MCF 10A (cell line): Measurements from ENCODE around the gene HCCS. TPM values are rescaled to one million over a fixed set of nuclear protein-coding genes. Genes with fewer than 3 reads are reported as not detected.

ENCODE experiments used
- BruUV-seq: library from RNA; stranded (reverse); fragments of 400-500 nt; replicated peaks from 2 replicates; lab custom pipeline; 2021; lab: Mats Ljungman, UMichigan
- CTCF ChIA-PET: fragments of 300-600 bp; sonication (Branson Sonifier 250); formaldehyde crosslinking; extraction: SDS; loops from one replicate; lab custom pipeline; 2021; ENCODE audit warnings: antibody characterized with exemption, inconsistent platforms; lab: Yijun Ruan, JAX
- POLR2A ChIA-PET: fragments of 300-600, 350-650 bp; sonication (Branson Sonifier 250); formaldehyde crosslinking; extraction: SDS; loops from one replicate; lab custom pipeline; 2020; ENCODE audit warnings: antibody characterized with exemption, inconsistent platforms; lab: Yijun Ruan, JAX
- DNase-seq: peaks from one replicate; pipeline ENCODE4 v3.0.0-alpha.2; 2018; ENCODE audit not compliant: unreplicated experiment
- H3K27ac Mint-ChIP-seq: one replicate; pipeline ENCODE4 v1.8.0; 2022; ENCODE audit warnings: mild to moderate bottlenecking, low read depth, mixed read lengths; ENCODE audit not compliant: unreplicated experiment
- H3K27me3 Mint-ChIP-seq: one replicate; pipeline ENCODE4 v1.8.0; 2022; ENCODE audit warnings: mixed read lengths; ENCODE audit not compliant: insufficient read depth, unreplicated experiment
- H3K36me3 Mint-ChIP-seq: one replicate; pipeline ENCODE4 v1.8.0; 2022; ENCODE audit warnings: mild to moderate bottlenecking, moderate library complexity, mixed read lengths; ENCODE audit not compliant: insufficient read depth, unreplicated experiment
- H3K4me1 Mint-ChIP-seq: one replicate; pipeline ENCODE4 v1.8.0; 2022; ENCODE audit warnings: mixed read lengths; ENCODE audit not compliant: insufficient read depth, unreplicated experiment
- H3K4me3 Mint-ChIP-seq: one replicate; pipeline ENCODE4 v1.8.0; 2022; ENCODE audit warnings: mild to moderate bottlenecking, moderate library complexity, mixed read lengths; ENCODE audit not compliant: unreplicated experiment
- H3K9me3 Mint-ChIP-seq: one replicate; pipeline ENCODE4 v1.8.0; 2022; ENCODE audit warnings: mixed read lengths; ENCODE audit not compliant: unreplicated experiment
- CTCF ChIP-seq: fragments of 200-600 bp; IDR thresholded peaks from one replicate; pipeline ENCODE4 v1.8.0; 2022; ENCODE audit warnings: antibody characterized with exemption, mild to moderate bottlenecking; ENCODE audit not compliant: unreplicated experiment
- intact Hi-C: fragments of 100-400 bp; cut with micrococcal nuclease; formaldehyde crosslinking; loops from 2 replicates; pipeline ENCODE4 v1.14.1; 2022
- total RNA-seq: library from RNA; stranded (reverse); gene quantifications from 2 replicates; pipeline ENCODE4 v1.2.3, GENCODE V29; 2022

The HCCS gene
- total RNA-seq, 1 experiment from 2014 or later = 41.0 TPM

- intact Hi-C loops = loop anchor here (1.0 to 5.0 kb wide), 7 partner anchors 226 to 626 kb away; no protein-coding TSS in a partner anchor
- peak; percentile 55 for TF ChIP-seq CTCF
- POLR2A ChIA-PET = no interaction called here
- no peaks in the 10 kb centered on the region for H3K9me3 Mint-ChIP-seq
- H3K27ac Mint-ChIP-seq = no peak overlapping the region
- no peaks in the 10 kb centered on the region for H3K36me3 Mint-ChIP-seq
- CTCF ChIA-PET = interaction anchor here (0.6 to 1.9 kb wide), 12 partner anchors 31 to 1627 kb away, joined by 3 to 29 read pairs (median 4); no protein-coding TSS in a partner anchor
- DNase-seq = peak; percentile 88
- H3K27me3 Mint-ChIP-seq = peaks cover 53% of the 10 kb centered on the region
- BruUV-seq = no TSS peak
- no peaks in the 10 kb centered on the region for H3K4me1 Mint-ChIP-seq
- no peak overlapping the region for H3K4me3 Mint-ChIP-seq
Observed at GRCh38 chrX:11143931-11144678, 33.0 kb downstream of the HCCS start.

- TF ChIP-seq CTCF = no peak
- Mint-ChIP-seq H3K9me3 (no peaks in the 10 kb centered on the region), H3K4me1 (no peaks in the 10 kb centered on the region), H3K27me3 (peaks cover 45% of the 10 kb centered on the region), H3K36me3 (no peaks in the 10 kb centered on the region), H3K4me3 (no peak overlapping the region), H3K27ac (no peak overlapping the region)
- no TSS peak for BruUV-seq
- CTCF ChIA-PET = interaction anchor here (0.6 to 2.3 kb wide), 8 partner anchors 196 to 625 kb away, joined by 3 to 20 read pairs (median 4); no protein-coding TSS in a partner anchor
- intact Hi-C loops = no loop called here
- POLR2A ChIA-PET = no interaction called here
- no peak for DNase-seq
Observed at GRCh38 chrX:11146411-11146810, 35.3 kb downstream of the HCCS start.

GRCh38 chrX:11148401-11148800 lies 37.3 kb downstream of the HCCS start:
- no peaks in the 10 kb centered on the region for H3K9me3 Mint-ChIP-seq
- intact Hi-C loops = no loop called here
- no TSS peak for BruUV-seq
- no peaks in the 10 kb centered on the region for H3K36me3 Mint-ChIP-seq
- no peak overlapping the region for H3K4me3 Mint-ChIP-seq
- ChIA-PET POLR2A (interaction anchor here (0.5 to 0.9 kb wide), 3 partner anchors 10 to 37 kb away, joined by 3 read pairs; no protein-coding TSS in a partner anchor), CTCF (interaction anchor here (1.2 to 3.9 kb wide), 3 partner anchors 233 to 524 kb away, joined by 3 to 23 read pairs (median 5); no protein-coding TSS in a partner anchor)
- no peak overlapping the region for H3K27ac Mint-ChIP-seq
- peaks cover 33% of the 10 kb centered on the region for H3K27me3 Mint-ChIP-seq
- DNase-seq = no peak
- TF ChIP-seq CTCF = no peak
- no peaks in the 10 kb centered on the region for H3K4me1 Mint-ChIP-seq

GRCh38 chrX:11151799-11152559 lies 40.8 kb downstream of the HCCS start:
- TF ChIP-seq CTCF = no peak
- Mint-ChIP-seq H3K4me1 (no peaks in the 10 kb centered on the region), H3K36me3 (no peaks in the 10 kb centered on the region), H3K27me3 (no peaks in the 10 kb centered on the region), H3K27ac (no peak overlapping the region), H3K9me3 (no peaks in the 10 kb centered on the region), H3K4me3 (no peak overlapping the region)
- BruUV-seq = no TSS peak
- no peak for DNase-seq
- CTCF ChIA-PET = interaction anchor here (0.7 to 2.4 kb wide), 5 partner anchors 15 to 380 kb away, joined by 3 to 8 read pairs (median 4); no protein-coding TSS in a partner anchor
- POLR2A ChIA-PET = interaction anchor here (0.6 kb wide), 1 partner anchor 91 kb away, joined by 3 read pairs; no protein-coding TSS in a partner anchor
- intact Hi-C loops = no loop called here
